Measurements from ENCODE around the gene SERINC3. TPM values are rescaled to one million over a fixed set of nuclear protein-coding genes. Genes with fewer than 3 reads are reported as not detected.

Gene SERINC3
- total and polyA plus RNA-seq, 3 donors from 2014 or later: 163 to 263 (median 181) TPM

GRCh38 chr20:44495802-44496481 is 25.9 kb downstream of the SERINC3 start:
- TF ChIP-seq POLR2A (IDR thresholded peaks at IDR 0.05) (no peak), CTCF (IDR thresholded peaks at IDR 0.05) (no peak)
- peaks cover 14% of the 10 kb centered on the region for H3K4me1 ChIP-seq
- no peaks in the 10 kb centered on the region for H3K27me3 ChIP-seq
- H3K36me3 ChIP-seq (ENCODE audit: low read depth, missing control alignments): no peaks in the 10 kb centered on the region
- no peaks in the 10 kb centered on the region for H3K9me3 ChIP-seq
- intact Hi-C loops (cut with DNase I; ENCODE audit: low total_unique reads): no loop called here
- H3K4me3 ChIP-seq: no peak overlapping the region
- DNase-seq: no peak
- no peak overlapping the region for H3K27ac ChIP-seq
- WGBS, 2 donors: 89 to 91% methylated on average over 3 of the region's 3 CpGs

GRCh38 chr20:44495257-44495656 is 26.6 kb downstream of the SERINC3 start:
- H3K27ac ChIP-seq: peak overlapping the region in 1 of 2 donors; percentile 71
- peaks cover 14% of the 10 kb centered on the region for H3K4me1 ChIP-seq
- 96 to 100% methylated on average over 1 of the region's 1 CpG for WGBS, 2 donors
- TF ChIP-seq POLR2A (IDR thresholded peaks at IDR 0.05) (no peak), CTCF (IDR thresholded peaks at IDR 0.05) (no peak)
- H3K9me3 ChIP-seq: no peaks in the 10 kb centered on the region
- DNase-seq: no peak
- H3K27me3 ChIP-seq: no peaks in the 10 kb centered on the region
- H3K4me3 ChIP-seq: no peak overlapping the region
- H3K36me3 ChIP-seq (ENCODE audit: low read depth, missing control alignments): no peaks in the 10 kb centered on the region
- intact Hi-C loops (cut with DNase I; ENCODE audit: low total_unique reads): no loop called here

- WGBS, 2 donors: 66 to 68% methylated on average over 3 of the region's 3 CpGs
- no peak for DNase-seq
- peak overlapping the region in 1 of 2 donors; percentile 71 for H3K27ac ChIP-seq
- intact Hi-C loops (cut with DNase I; ENCODE audit: low total_unique reads): no loop called here
- no peak overlapping the region for H3K4me3 ChIP-seq
- H3K36me3 ChIP-seq (ENCODE audit: low read depth, missing control alignments): no peaks in the 10 kb centered on the region
- H3K4me1 ChIP-seq: peaks cover 14% of the 10 kb centered on the region
- no peaks in the 10 kb centered on the region for H3K9me3 ChIP-seq
- H3K27me3 ChIP-seq: no peaks in the 10 kb centered on the region
- TF ChIP-seq CTCF (IDR thresholded peaks at IDR 0.05): no peak
- no peak for TF ChIP-seq POLR2A (IDR thresholded peaks at IDR 0.05)
Observed at GRCh38 chr20:44494681-44495080, 27.2 kb downstream of the SERINC3 start.

- Histone ChIP-seq H3K27me3 (no peaks in the 10 kb centered on the region), H3K4me1 (peaks cover 14% of the 10 kb centered on the region), H3K36me3 (ENCODE audit: low read depth, missing control alignments) (no peaks in the 10 kb centered on the region), H3K27ac (no peak overlapping the region), H3K4me3 (no peak overlapping the region), H3K9me3 (no peaks in the 10 kb centered on the region)
- TF ChIP-seq POLR2A (IDR thresholded peaks at IDR 0.05) (no peak), CTCF (IDR thresholded peaks at IDR 0.05) (no peak)
- 56 to 71% methylated on average over 1 of the region's 1 CpG for WGBS, 2 donors
- no peak for DNase-seq
- intact Hi-C loops (cut with DNase I; ENCODE audit: low total_unique reads): no loop called here
Observed at GRCh38 chr20:44494266-44494665, 27.6 kb downstream of the SERINC3 start.

All from testis (tissue), 3 donors.